GM12891 (cell line): ENCODE data around the gene SOX11.

Experiments
- PAX5 ChIP-seq: IDR thresholded peaks from 2 replicates; pipeline ENCODE4 v1.6.1; 2011; ENCODE audit warnings: low read length, moderate library complexity, mild to moderate bottlenecking; ENCODE audit not compliant: insufficient read depth, severe bottlenecking
- POLR2A ChIP-seq: IDR thresholded peaks from 2 replicates; pipeline ENCODE4 v1.6.1; 2011; ENCODE audit warnings: low read depth, low read length, control low read depth
- POLR2AphosphoS5 ChIP-seq: IDR thresholded peaks from 2 replicates; pipeline ENCODE4 v1.6.1; 2011; ENCODE audit warnings: low read depth, low read length, control low read depth
- SPI1 ChIP-seq: IDR thresholded peaks from 2 replicates; pipeline ENCODE4 v1.6.1; 2011; ENCODE audit warnings: low read depth, low read length, control low read depth
- TAF1 ChIP-seq: IDR thresholded peaks from 2 replicates; pipeline ENCODE4 v1.6.1; 2011; ENCODE audit warnings: low read depth, low read length, control low read depth

DNA sequence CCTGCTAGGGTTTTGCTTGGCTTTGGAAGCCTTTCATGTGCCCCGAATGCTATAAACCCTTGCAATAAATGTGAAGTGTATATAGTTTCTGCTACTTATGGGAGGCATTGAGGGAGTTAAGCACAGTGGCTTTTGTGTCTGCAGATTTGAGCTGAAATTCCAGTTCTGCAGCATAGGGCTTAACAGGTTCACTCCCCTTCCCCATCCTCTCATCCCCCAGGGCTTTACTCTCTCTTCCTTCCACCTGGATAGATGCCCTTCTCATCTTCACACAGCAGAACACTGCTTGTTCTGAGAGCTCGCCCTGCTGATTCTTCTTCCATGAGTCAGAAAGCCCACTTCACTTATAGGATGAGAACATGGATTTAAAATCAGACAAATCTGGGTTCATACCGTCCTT is 37.2 kb downstream of the SOX11 start:
- TF ChIP-seq POLR2A = no peak
- TF ChIP-seq PAX5 = no peak
- no peak for TF ChIP-seq SPI1
- TF ChIP-seq POLR2AphosphoS5 = no peak
- no peak for TF ChIP-seq TAF1
